Stimulated activated CD8-positive, alpha-beta memory T cell treated with anti-CD3 and anti-CD28 coated beads, Interleukin-15, amount 100 ng/mL, for 4 hours (primary cell): ENCODE data around the gene INCA1.

ENCODE experiments used
- DNase-seq, 2 donors: peaks; one replicate each; pipeline ENCODE4 v3.0.0-alpha.2; 2020; ENCODE audit warnings: low read depth in 2 of 2

Gene INCA1

GRCh38 chr17:4948931-4949320 is 48.4 kb downstream of the INCA1 start:
- peak in 1 of 2 donors; percentile 54 for DNase-seq

GRCh38 chr17:4948166-4948930 is 49.0 kb downstream of the INCA1 start, which contains the start of gene PFN1:
Gene PFN1, minus strand, starts transcription at chr17:4948530. Its CDS starts 136 bp downstream, at chr17:4948394.
- DNase-seq: peak; percentile 79

- DNase-seq: peak in 1 of 2 donors; percentile 50
Observed at GRCh38 chr17:4947411-4948165, 49.7 kb downstream of the INCA1 start.

- DNase-seq: no peak
Observed at GRCh38 chr17:4947010-4947410, 50.3 kb downstream of the INCA1 start.

GRCh38 chr17:4946312-4946976 is 50.9 kb downstream of the INCA1 start:
- no peak for DNase-seq

GRCh38 chr17:4945944-4946280 is 51.4 kb downstream of the INCA1 start:
- no peak for DNase-seq

GRCh38 chr17:4945176-4945943 is 52.0 kb downstream of the INCA1 start:
- DNase-seq: peak; percentile 69 to 78

GRCh38 chr17:4944554-4945175 is 52.7 kb downstream of the INCA1 start:
- DNase-seq: no peak

GRCh38 chr17:4944163-4944553 is 53.2 kb downstream of the INCA1 start:
- DNase-seq: no peak

- no peak for DNase-seq
Observed at GRCh38 chr17:4942760-4943508, 54.4 kb downstream of the INCA1 start.

GRCh38 chr17:4941319-4941610 is 56.1 kb downstream of the INCA1 start:
- no peak for DNase-seq

- DNase-seq: peak in 1 of 2 donors; percentile 16
Observed at GRCh38 chr17:4940555-4941318, 56.6 kb downstream of the INCA1 start.

GRCh38 chr17:4939796-4940554 is 57.3 kb downstream of the INCA1 start, which contains the start of the genes RNF167 and SLC25A11:
Gene RNF167, plus strand, starts transcription at chr17:4940268. Its CDS starts 642 bp downstream, at chr17:4940910.
Gene SLC25A11, minus strand, starts transcription at chr17:4940046. Its CDS starts 136 bp downstream, at chr17:4939910.
- DNase-seq: peak; percentile 93 to 95

GRCh38 chr17:4939546-4939795 is 57.9 kb downstream of the INCA1 start:
- DNase-seq: no peak

- no peak for DNase-seq
Observed at GRCh38 chr17:4938688-4939545, 58.4 kb downstream of the INCA1 start.
